ENCODE data around the gene SLC4A11.

Gene SLC4A11

GRCh38 chr20:3258429-3258828 lies 19.4 kb upstream of the SLC4A11 start:
- no peak for TF ChIP-seq ZNF274 (IDR thresholded peaks at IDR 0.05; ENCODE audit: low read depth, low read length)
- H3K4me3 ChIP-seq (ENCODE audit: low read length): no peak overlapping the region

DNA sequence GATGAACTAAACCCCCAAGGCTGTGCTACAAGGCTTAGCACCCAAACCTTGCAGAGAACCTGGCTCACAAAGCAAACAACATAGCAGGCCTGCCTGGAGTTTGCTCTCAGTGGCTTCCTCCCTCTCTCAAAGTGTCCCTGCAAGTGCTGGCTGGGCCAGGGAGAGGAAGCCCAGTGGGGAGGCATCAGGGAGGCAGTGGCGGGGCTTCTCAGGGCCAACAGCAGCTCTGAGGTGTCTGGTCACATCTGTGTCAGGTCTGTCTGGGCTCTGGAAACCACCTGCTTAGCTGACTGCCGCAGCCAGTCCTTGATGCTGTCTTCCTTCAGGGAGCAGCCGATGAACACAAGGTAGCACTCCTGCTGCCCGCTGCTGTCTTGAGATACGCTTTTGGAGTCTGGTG lies 16.7 kb upstream of the SLC4A11 start:
- H3K4me3 ChIP-seq (ENCODE audit: low read length): no peak overlapping the region
- TF ChIP-seq ZNF274 (IDR thresholded peaks at IDR 0.05; ENCODE audit: low read depth, low read length): no peak

DNA sequence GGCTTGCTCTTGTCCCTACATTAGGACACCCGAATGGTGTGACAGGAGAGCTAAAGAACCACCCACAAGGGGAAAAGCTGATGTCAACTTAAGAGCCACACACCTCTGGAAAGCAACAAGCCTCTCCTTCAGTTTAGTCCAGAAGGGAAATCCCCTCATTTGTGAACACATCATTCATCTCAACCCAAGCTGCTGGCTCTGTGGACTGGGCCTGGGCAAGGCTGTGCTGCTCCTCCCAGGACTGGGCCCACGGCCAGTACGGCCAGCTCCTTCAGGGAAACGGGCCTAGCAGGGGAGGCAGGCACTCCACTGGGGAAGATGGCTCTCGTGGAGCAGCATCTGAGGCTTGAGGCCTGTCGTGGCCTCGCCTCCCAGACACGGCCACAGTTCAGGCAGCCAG lies 12.8 kb upstream of the SLC4A11 start:
- no peak for TF ChIP-seq ZNF274 (IDR thresholded peaks at IDR 0.05; ENCODE audit: low read depth, low read length)
- H3K4me3 ChIP-seq (ENCODE audit: low read length): no peak overlapping the region

DNA sequence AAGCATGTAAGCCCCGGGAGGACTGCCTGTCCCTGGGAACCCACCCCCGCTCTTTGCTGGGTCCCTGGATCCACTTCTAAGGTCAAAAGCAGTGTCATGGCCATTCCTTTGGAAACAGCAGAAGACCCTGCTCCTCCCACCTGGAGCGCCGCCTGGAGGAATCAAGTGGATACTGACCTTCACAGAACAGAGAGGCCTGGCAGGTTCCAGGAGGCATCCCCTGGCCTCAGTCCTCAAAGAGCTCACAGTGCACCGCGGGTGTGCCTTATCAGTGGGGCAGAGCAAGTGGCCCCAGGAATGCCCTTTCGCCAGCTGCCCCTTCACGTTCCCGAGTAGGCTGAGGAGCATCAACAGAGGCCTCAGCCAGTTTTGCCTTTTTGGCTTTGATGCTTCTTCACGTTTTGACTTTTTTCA lies 11.1 kb upstream of the SLC4A11 start:
- H3K4me3 ChIP-seq (ENCODE audit: low read length): no peak overlapping the region
- TF ChIP-seq ZNF274 (IDR thresholded peaks at IDR 0.05; ENCODE audit: low read depth, low read length): no peak

DNA sequence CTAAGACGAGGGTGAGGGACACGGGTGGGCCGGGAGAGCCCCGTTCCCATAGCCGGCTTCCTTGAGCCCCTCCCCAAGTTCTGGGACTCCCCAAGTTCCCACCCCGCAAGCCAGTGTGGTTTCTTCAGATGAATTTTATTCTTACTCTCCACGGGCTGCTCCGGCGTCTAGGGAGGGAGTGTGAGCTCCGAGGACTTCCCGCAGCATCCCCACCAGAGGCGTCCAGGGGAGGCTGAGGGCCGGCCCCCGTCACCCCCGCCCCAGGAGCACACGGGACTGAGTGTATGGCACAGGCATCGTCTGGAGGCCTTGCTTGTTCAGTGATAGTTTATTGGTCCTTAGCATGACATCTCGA lies 10.0 kb upstream of the SLC4A11 start:
- H3K4me3 ChIP-seq (ENCODE audit: low read length): no peak overlapping the region
- TF ChIP-seq ZNF274 (IDR thresholded peaks at IDR 0.05; ENCODE audit: low read depth, low read length): no peak

DNA sequence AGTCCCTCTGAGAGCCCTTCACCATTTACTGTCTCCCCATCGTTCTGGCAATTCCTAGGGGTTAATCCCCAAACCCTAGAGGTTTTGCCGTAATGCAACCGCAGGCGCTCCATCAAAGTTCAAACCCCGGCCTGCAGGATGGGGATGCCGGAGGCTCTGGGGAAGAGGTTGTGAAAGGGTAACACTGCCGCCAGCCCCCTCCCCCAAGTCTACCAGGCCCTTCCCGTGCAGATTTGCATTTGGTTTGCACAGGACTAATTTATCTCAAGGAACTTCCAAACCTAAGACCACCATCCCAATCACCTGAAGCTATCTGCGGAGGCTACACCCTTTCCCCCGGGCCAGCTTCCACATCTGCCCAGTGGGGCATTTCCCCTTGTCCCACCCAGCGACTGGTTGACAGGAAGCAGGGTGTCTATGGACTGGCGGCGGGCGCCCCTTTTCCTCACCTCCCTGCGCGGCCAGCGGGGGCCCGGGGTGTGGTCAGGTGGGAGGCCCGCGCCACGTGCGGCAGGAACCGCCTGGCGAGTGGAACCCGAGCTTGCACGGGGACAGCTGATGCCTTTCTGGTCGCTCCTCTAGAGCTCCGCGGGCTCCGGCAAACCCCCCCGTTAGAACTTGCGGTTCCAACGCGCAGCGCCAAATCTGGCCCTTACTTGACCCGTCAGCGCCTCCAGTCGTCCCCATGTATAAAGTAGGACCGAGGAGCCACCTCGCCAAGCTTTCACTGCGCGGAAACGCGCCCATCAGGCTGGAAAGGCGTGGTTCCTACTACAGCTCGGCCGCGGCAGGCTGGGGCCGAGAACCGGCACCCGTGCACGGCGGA lies 9.4 kb upstream of the SLC4A11 start:
- no peak for TF ChIP-seq ZNF274 (IDR thresholded peaks at IDR 0.05; ENCODE audit: low read depth, low read length)
- no peak overlapping the region for H3K4me3 ChIP-seq (ENCODE audit: low read length)

DNA sequence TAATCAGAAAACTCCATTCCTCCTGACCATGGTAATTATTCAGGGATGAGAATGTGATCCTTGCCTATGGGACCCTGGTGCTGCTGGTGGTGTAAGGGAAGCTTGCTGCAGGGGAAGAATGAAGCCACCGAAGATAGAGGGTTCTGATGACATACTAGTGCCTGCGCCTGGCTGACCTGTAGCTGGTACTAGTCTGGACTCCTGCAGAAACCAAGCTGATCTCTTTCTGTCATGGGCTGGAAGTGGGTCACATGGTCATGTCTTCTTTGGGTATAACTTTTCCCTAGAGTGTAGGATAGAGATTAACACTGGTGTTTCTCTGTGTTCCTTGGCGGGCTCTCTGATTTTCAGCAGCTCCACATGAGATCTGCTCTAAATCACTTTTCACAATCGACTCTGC lies 8.6 kb upstream of the SLC4A11 start:
- no peak for TF ChIP-seq ZNF274 (IDR thresholded peaks at IDR 0.05; ENCODE audit: low read depth, low read length)
- no peak overlapping the region for H3K4me3 ChIP-seq (ENCODE audit: low read length)

- no peak overlapping the region for H3K4me3 ChIP-seq (ENCODE audit: low read length)
- TF ChIP-seq ZNF274 (IDR thresholded peaks at IDR 0.05; ENCODE audit: low read depth, low read length): no peak
Measured at GRCh38 chr20:3246682-3247081, 7.7 kb upstream of the SLC4A11 start.

- no peak overlapping the region for H3K4me3 ChIP-seq (ENCODE audit: low read length)
- TF ChIP-seq ZNF274 (IDR thresholded peaks at IDR 0.05; ENCODE audit: low read depth, low read length): no peak
Measured at GRCh38 chr20:3245711-3246110, 6.7 kb upstream of the SLC4A11 start.

GRCh38 chr20:3245156-3245555 lies 6.2 kb upstream of the SLC4A11 start:
- no peak for TF ChIP-seq ZNF274 (IDR thresholded peaks at IDR 0.05; ENCODE audit: low read depth, low read length)
- no peak overlapping the region for H3K4me3 ChIP-seq (ENCODE audit: low read length)

DNA sequence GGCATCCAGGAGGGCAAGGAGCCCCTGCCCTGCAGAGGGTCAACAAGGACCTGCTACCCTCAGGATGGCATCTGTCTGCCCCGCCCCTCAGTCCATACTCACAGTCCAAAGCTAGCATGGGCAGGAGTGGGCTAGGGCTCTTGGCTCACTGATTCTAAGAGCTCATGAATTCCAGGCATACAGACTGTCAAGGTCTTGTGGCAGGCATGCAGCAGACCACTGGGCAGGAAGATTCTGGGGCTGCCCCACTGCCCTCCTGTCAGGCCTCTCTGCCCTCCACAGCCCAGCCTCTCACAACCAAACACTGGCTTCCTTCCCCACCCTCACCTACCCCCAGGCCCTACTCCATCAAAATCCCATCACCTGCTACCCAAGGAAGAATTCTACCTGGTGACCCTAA lies 5.6 kb upstream of the SLC4A11 start:
- H3K4me3 ChIP-seq (ENCODE audit: low read length): no peak overlapping the region
- TF ChIP-seq ZNF274 (IDR thresholded peaks at IDR 0.05; ENCODE audit: low read depth, low read length): no peak

- no peak overlapping the region for H3K4me3 ChIP-seq (ENCODE audit: low read length)
- TF ChIP-seq ZNF274 (IDR thresholded peaks at IDR 0.05; ENCODE audit: low read depth, low read length): no peak
Measured at GRCh38 chr20:3243718-3244358, 4.8 kb upstream of the SLC4A11 start.

DNA sequence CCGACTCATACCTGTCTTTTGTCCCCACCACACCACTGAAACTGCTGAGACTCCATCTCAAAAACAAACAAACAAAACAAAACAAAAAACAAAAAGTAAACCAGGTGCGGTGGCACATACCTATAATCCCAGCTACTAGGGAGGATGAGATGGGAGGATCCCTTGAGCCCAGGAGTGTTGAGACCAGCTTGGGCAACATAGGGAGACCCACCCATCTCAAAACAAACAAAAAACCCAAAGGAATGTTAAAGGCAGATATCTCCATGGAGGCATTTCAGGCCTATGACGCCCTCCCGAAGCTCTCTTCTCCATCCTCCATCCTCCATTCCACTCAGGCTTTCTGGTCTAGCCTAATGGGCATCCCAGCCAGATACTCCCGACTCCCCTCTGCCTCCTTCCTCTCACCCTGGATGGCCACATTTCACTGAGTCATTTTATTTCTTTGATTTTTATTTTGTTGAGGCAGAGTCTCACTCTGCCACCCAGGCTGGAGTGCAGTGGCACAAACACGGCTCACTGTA lies 3.2 kb upstream of the SLC4A11 start:
- no peak for TF ChIP-seq ZNF274 (IDR thresholded peaks at IDR 0.05; ENCODE audit: low read depth, low read length)
- no peak overlapping the region for H3K4me3 ChIP-seq (ENCODE audit: low read length)

DNA sequence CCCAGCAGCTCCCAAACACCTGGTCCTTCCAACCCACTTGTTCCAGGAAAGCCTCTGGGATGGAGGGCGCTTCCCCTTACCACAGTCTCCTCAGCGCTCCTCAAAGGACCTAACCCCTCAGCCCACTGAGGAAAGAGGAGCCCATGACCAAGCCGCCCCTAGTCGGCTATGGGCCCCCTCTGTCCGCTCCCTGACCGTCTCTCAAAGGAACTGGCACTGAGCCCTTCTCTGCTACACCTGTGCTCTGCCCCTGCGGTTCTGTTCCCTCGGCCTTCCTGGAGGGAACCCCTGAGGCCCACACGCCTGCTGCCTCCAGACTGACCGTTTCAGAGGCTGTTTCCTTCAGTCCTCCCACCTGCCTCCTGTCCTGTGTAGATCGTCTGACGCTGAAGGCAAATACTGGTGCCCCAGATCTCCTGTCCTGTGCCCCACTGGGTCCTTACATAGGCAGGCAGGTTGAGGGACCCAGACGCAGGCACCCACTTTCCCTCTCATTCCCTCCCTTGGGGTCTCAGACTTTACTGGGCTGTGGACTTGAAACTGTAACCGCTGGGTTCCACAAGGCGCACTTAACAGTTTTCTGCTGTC lies 1.9 kb upstream of the SLC4A11 start:
- TF ChIP-seq ZNF274 (IDR thresholded peaks at IDR 0.05; ENCODE audit: low read depth, low read length): no peak
- H3K4me3 ChIP-seq (ENCODE audit: low read length): peak overlapping the region; percentile 65; the same call in 1 of the 2 replicates
